HG03442 (cell line): ENCODE measurements around the gene TM9SF4.
"Not testable (repeated sequence)": the region's sequence is repeated elsewhere in the genome, so short reads cannot be mapped to it uniquely, and the experiment has no call there.

Source experiments
- ATAC-seq: cut with Tn5 transposase; IDR thresholded peaks from one replicate; pipeline ENCODE4 v1.9.1; 2021; ENCODE audit warnings: mild to moderate bottlenecking, moderate library complexity; ENCODE audit not compliant: unreplicated experiment

TM9SF4 gene

DNA sequence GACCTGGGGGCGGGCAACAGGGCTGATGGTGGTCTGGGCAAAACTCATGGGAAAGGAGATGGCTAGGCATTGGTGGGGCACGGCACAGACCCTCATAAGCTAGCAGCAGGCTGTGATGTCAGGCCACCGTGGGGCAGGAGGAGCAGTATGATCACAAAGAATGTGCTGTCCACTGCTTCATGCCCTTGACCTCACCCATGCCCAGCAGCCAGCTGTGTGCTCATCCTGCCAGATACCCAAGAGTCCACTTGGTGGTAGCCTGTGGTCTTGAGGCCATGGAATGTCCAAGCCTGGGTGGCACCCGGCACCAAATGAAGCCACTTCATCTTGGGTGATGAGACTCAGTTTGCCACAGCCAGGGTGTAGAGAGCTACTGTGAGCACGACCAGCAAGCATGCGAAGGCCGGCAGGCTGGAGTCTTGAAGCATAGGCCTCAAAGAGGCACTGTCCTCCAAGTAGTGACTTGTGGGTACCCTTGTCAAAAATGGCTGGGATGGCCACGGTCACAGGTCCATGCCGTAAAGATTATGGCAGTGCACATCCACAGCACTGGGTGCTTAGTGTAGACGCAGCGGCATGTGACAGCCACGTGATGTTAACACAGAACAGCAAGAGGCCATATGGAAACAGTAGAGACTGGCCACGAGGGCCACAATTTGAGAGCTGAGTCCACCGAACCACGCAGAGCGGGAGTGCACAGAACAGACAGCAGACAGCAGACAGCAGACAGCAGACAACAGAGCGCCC, 79.0 kb downstream of the TM9SF4 start:
- ATAC-seq = no peak

DNA sequence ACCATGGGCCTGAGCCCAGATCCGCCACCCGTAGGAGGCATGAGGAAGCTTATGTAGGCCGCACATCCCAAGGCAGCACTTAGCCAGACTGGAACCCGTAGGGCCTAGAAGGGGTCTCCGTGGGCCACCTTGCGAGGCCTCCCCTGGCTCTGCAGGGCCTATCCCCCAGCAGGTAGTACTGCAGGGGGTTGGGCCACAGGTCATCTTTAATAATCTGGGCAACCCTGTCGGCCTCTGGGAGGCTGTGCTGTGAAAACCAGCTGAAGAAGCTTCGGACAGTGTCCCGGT, 79.6 kb downstream of the TM9SF4 start:
- ATAC-seq = no peak

DNA sequence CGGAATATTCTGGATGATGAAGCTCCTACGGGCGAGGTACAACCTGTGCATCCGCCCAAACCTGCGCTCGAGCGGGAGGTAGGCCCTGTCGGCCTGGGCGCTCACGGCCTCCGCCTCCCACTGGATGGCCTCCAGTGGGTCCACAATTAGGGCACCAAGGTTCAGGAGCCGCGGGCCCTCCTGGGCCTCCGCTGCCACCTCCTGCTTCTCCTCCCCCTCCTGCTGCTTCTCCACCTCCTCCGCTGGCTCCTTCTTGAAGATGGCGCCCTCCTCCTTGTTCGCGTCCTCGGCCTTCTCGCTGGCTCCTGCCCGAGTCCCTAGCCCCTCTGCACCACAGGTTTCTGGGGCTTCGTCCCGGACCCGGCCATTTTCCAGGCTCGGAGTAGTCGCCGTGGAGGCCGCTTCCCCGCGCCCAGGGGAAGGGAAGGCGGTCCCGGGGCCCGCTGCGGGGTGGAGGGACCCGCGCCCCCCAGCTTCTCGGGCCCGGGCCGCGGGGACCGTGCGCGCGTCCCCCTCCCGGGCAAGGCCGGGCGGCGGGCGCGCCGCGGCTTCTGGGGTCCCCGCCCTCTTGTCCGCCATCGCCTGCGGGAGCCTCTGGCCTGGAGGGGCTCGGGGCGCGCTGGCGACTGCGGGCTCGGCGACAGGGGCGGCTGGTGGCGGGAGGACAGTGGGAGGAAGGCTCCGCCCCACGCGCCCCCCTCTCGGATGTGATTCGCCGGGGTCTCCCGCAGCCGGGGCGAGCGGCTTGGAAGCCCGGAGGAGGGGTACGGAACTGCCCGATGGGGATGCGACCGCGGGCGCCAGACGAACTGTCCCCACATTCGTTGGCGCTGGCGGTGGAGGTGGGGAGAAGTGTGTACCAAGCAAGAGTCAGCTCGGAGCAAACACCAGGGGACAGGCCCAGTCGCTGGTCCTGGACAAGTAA, 80.4 kb downstream of the TM9SF4 start:
- ATAC-seq = no peak

DNA sequence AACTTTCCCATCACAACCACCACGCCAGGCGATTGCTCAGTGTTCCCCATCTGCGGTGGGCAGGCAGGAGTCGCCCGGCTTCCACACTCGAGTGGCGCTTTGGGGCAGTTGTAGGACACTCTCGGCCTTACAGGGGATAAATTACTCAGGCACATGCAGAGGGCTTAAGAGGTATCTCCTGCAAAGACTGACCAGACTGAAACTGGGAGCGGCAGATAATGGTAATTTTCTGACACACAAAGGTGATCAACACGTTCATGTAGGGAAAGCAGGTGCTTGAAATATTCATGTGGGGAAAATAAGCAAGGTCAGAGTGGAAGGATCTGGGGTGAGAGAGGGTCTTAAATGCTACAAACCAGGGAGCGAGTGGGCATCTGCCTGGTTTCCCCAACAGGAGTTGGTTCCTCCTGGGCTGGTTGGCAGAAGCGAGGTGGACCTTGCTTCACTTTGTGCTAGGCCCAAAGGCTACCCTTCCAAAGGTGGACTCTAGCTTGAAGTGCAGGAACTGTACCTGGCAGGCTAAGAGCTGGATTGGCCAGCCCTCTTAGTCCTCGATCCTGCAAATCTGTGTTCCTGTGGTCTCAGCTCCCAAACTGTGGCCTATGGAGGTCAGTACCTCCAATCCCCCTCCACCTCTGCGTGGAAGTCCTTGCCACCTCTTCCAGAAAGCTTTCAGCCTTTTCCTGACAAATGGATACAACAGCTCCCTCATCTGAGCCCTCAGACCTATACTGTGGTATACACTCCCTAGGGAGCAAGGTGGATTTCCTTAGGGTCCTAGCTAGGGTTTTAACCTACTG, 81.3 kb downstream of the TM9SF4 start:
- ATAC-seq = no peak

DNA sequence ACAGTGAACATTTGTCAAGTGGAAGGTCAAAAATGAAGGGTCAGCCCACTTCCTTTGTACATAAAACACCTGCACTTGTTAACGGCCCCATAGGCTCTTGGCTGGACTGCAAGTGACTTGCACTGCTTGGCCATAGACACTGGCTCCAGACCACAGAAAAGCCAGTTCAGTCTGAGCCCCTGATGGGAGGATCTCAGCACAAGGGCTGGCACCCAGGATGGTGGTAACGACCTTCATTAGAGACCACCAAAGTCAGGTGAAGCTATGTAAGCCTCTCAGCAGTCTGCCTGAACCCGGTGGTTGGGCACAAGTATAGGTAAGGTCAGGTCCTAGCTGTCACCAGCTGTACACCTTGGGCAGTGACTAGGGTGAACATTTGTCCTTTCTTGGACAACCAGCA, 81.9 kb downstream of the TM9SF4 start:
- no peak for ATAC-seq

DNA sequence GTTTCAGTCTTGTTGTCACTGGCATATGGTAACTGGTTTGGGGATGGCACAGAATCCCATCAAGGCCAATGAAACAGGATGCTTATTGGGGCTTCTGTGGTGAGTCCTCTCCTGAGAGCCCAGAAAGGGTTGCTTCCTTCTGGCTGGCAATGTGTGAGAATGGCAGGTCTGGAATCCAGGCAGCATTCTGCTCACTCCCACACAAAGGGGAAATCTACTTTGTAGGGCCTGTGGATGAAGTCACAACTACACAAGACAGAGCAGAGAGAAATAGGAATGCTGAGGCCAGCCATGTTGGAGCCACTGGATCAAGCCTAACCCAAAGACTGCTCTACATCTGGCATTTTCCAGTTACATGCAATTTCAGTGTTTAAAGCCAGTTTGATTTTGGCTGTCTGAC, 82.4 kb downstream of the TM9SF4 start:
- ATAC-seq = no peak

DNA sequence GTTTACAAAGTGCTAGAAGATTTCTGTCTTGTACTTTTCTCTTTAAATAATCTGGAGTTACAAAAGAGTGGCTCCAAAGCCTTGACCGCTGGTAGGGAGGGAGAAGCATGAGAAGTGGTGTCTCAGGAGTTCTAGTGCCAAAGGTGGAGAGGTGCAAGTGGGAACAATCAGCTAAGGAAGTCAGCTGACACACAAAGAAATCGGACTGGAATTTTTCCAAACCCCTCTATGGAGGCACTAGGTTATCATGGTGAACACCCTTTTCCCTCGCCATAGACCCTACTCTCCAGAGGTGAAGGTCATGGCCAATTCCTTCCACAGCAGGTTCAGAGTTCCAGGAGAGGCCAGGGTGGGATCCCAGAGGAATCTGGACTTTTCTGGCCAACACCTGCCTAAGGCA, 83.2 kb downstream of the TM9SF4 start:
- ATAC-seq = no peak

DNA sequence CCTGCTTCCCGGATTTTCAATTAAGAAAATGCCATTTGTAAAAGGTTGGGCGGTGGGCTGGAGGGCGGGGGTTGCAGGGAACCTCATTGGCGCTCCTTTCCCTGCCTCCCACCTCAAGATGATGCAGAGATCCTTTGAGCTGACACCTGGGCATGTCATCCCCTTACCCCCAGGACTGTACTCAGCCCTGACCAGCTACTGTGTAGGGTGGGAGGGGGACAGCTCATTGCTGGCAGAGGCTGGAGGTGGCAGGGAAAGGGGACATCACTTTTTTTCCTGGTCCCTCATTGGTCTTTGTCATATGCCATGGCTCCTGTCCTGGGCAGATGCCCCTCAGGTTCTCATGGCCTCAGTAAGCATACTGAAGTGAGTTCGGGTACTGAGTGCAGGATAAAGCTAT, 83.8 kb downstream of the TM9SF4 start:
- not testable (repeated sequence) for ATAC-seq

DNA sequence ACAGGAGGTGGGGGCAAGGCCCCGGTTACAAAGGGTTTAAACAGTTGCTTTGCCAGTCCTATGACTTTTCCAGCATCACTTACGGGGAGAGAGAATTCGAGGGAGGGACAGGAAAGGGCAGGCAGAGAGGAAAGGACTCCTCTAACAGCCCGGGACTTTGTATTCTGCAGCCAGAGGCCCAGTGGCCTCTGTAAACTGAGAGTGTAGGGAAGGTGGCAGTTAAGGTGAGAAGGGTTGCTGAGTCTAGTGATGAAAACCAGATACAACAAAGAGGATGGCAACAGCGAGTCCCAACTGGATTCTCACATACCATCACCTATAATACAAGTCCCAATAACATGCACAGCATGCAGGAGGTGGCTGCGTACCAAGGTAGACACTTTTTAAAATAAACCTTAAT, 84.5 kb downstream of the TM9SF4 start:
- no peak for ATAC-seq

DNA sequence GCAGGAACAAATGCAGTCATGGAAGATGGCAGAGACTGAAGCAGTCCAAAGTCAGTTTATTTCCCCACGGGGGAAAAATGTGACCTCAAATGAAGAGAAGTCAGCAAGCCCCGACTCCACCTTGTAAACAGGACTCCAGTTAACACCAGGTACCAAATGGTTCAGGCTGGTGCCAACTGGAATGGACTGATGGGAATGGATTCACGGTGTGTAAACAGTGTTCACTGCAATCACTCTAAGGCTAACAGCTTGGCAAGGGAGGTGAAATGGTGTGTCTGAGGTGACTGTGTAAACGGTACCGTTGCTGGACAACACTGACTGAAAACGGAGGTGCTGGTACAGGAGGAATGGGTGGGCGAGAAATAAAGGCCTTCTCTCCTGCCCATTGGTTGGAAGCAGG, 86.1 kb downstream of the TM9SF4 start:
- no peak for ATAC-seq

DNA sequence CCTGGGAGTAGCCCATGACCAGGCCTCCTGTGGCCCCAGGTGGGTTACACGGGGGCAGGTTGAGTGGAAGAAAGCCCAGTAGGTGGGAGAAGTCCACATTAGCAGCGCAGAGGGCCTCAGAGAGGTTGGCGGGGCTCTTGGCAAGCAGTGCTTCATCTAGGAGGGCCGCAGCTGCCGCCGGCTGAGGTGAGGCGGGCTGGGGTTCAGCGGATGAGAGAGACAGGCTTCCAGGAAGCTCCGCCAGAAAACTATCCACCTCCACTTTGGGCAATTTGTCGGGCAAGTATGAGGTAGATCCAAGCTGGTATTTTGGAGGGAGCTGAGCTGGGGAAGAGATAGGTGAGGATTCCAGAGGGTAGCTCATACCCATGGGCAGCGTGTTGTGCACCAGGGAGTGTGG, 87.1 kb downstream of the TM9SF4 start:
- not testable (repeated sequence) for ATAC-seq

DNA sequence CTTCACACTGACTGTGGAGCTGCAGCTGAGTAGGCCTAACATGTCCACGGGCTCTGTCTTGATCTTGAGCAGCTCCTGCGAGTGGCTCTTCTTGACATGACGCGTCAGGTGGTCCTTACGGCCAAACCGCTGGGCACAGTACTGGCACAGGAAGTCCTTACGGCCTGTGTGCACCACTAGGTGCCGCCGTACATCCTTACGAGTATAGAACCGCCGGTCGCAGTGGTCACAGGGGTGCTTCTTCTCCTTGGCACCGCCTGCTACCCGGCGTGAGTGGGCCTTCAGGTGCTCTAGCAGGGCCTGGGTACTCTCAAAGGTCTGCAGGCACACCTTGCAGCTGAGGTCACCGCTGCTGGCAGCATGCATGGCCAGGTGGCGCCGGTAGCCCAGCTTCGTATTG, 87.6 kb downstream of the TM9SF4 start:
- ATAC-seq = not testable (repeated sequence)

DNA sequence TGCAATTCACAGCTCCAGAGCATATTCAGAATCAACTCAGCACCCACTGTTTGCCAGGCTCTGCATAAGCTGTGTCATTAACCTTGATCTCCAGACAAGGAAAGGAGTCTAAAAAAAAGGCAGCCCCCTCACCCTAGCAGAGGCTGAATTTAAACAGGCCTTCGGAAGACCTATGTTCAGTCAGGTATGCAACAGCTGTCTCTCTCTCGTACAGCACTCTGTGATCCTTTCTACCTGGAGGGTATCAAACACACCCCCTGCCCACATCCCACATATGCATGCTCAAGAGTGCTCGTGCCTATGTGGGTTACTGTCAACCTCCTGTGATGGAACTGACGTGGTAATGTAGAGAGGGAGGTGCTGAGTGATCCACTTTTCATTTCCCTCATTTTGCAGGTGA, 89.5 kb downstream of the TM9SF4 start:
- no peak for ATAC-seq

DNA sequence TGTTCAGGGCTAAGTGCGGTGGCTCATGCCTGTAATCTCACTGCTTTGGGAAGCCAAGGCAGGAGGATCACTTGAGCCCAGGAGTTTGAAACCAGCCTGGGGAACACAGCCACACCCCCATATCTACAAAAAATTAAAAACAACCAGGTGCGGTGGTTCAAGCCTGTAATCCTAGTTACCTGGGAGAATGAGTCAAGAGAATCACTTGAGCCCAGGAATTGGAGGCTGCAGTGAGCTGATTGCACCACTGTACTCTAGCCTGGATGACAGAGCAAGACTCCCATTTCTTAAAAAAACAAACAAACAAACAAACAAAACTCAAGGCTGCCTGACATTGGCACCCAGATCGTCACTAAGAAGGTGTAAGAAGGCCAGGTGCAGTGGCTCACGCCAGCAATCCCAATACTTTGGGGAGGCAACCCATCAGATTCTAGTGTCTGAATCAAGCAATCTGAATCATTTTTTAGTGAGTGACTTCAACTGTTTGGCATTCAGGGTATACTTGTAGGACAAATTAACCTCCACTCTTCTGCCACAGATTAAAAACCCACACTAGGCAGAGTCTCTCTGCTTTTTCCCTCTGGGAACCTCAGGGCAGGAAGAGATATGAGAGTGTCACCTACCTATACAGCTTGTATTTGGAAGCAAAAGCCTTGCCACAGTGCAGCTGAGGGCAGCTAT, 91.9 kb downstream of the TM9SF4 start:
- no peak for ATAC-seq

DNA sequence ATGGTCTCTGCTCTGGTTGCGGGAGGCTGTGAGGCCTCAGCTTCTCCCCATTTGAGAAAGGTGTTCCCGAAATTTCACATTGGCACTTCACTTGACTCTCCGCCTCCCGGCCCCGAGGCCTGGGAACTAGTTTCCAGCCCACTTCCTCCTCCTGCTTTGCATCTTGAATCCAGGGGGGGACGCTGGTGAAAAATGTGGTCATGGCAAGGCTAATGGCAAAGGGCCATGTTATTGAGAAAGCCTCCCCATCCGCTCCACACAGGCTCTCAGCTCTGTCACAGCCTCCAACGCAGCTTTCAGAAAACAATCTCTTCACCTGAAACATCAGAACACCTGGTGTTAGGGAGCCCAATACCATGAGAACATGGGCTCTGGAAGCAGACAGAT, 92.5 kb downstream of the TM9SF4 start:
- no peak for ATAC-seq

DNA sequence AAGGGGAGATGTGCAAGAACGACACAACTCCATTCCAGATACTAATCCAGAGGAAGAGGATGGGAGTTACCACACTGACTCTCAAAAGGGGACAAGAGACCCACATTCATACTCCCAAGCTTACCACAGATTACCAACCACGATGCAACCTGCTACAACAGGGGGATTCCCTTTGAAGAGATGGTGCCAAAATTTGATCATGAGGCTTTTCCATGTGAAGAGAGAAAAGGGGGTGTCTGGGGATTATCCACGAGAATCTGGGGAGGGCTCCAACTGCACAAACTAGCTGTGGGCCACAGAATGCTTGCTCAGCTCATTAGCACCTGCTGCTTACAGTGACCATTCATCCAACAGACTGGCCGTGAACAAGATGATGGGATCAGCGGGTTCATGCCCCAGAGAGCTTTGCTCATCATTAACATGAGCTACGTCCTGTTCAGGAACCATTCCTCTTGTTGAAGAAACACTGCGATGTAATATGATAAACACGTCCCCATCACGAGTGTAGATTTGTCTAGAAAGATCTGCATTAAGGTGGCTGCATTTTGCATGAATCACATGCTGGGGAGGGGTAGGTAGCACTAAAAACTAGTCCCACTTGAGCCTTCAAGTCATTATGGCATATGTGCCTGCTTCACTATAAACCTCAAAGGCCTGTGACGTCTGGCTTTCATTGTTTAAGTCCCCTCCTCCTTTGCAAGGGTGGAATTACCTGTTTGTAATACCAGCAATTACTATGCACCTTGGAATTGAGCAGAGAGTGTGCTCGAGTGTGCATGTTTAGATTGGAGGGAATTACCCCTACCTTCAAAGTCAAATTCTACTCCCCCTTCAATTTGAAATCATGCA, 94.1 kb downstream of the TM9SF4 start:
- ATAC-seq = no peak

DNA sequence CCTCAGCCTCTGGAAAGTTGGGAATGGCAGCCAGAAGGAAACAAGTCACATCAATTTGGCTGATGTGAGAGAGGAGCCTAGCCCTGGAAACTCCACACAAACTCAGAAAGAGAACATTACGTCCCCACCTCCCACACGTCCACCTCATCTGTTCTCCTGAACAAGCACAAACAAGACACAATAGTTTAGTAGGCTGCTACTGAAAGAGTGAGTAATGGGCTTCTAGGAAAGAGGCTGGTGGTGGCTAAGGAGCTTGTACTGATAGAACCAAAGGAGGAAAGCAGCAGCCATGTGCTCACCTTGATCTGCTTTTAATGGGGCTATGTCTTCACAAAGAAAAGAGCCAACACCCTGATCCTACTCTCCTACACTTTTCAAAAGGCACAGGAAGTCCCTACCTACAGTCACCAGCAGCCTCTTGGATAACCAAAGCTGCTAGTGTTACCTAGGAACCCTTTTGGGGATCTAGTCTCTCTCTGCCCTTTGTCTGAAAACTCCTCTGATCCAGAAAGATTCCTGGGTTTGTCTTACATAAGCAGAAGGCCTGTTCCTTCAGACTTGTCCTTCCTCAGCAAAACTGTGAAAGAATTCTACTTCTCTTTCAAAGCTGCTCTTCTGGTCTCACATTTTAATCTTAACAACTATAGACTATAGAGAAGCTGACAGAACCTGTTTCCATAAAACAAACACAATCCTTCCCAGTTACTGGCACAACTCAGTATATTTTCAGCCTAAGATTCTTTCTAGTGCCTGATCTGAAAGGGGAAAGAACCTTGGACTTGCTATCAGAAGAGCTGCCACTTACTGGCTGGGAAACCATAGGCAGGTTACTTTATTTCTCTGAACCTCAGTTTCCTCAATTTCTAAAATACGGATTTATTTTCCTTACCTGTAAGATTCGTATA, 94.9 kb downstream of the TM9SF4 start:
- ATAC-seq = no peak

DNA sequence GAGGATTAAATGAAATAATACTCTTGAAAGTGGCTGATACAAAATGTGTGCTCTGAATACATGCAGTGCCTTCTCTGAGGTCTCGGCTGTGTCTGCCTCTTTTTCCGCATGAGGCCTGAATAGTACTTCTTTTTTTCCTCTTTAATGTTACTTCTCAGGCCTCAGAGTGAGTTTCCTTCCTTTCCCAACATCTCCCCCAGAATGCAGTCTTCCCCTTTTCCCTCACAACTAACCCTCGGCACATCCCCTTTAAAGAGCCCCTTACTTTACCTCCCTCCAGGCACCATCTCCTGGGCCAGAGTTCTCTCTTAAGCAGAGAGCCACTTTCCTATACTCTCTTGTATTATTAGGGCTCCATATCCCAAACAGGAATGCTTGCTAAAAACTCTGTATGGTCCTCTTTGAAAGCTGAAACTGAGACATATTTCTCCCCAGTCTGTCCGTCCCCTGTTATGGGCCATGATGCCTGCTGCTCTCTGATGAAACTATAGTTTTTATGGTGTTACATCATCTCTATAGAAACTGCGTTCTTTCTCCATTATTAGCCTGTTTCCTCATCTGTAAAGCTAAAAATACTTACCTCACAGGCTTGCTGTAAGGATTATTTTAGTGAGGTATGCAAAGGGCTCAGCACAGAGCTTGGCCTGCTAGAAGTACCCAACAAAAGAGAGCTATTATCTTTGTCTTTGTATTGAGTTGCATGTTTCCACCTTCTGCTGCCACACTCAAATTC, 95.8 kb downstream of the TM9SF4 start:
- no peak for ATAC-seq
